NCI-H2227 treated with DMSO at 0.1 percent for 48 hours (cell line): ENCODE results near the gene MAPRE2.

ENCODE experiments used
- DNase-seq: peaks from one replicate; lab custom pipeline; 2025; lab: John Stamatoyannopoulos, UW

The MAPRE2 gene

DNA sequence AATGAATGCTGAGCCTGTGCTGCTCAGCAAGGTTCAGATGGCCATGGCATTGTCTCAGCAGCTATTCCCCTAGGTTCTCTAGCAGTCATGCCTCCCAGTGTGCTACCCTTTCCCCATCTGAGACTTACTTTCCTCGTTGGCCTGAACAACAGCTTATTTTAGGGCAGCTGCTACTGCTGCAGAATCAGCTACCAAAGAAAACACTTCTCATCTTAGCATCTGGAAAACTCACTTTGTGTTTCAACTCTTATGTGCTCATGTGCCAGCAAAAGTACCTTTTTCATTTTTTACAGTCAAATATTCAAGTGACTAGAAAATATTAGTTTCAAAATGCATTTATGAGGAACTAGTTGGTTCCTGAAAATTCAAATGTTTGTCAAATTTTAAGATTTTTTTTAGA is 139.2 kb downstream of the MAPRE2 start:
- no peak for DNase-seq

DNA sequence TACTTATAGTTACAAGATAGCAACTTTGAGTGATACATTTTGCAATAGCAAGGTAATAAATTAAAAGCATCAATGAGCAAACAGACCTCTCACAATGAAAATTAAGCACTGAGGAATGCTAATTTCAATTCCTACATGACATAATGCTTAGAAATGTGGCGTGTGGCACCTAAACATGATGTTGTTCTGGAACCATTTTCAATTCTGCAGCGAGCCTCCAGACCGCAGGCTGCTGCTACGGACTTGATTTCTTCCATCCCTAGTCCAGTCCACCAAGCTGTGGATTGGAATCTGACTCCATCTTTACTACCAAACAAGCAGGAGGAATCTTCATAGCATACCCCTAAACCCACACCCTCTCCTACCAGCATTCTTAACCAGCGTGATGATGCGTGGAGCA is 140.9 kb downstream of the MAPRE2 start:
- DNase-seq = no peak

DNA sequence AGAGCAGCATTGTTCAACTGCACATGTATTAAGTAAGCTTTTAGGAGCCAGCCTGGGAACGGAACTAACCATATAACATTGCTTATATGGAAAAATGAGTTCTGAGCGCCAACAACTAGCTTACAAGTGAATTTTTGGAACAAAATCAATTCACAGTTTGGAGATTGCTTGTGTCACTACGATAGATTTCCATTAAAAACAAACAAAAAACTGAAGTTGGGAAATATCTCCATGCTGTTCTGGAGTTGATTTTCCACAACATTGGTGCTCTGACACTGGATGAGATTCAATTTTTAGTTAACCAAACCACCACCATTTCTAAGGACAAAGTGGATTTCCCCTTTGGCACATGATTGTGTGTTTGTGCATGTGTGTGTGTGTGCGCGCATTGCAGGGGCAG is 142.7 kb downstream of the MAPRE2 start:
- DNase-seq = no peak

DNA sequence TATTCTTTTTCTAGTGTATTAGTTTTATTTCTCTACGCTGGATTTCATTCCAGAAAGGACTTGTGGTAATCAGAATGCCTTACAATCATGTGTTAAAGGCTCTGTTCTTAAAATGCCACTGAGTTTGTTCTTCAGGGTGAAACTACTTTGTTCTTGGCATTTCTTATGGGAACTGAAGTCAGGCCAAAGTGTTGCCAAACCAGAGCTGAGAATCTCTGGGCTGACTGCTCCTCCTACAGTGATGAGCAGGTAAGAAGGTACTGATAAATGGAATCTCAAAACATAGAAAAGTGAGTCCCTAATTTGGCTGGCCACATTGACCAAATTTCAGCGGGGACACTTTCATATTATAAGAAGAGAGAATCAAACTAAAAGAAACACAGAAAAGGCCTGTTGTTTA is 144.6 kb downstream of the MAPRE2 start:
- DNase-seq = no peak

DNA sequence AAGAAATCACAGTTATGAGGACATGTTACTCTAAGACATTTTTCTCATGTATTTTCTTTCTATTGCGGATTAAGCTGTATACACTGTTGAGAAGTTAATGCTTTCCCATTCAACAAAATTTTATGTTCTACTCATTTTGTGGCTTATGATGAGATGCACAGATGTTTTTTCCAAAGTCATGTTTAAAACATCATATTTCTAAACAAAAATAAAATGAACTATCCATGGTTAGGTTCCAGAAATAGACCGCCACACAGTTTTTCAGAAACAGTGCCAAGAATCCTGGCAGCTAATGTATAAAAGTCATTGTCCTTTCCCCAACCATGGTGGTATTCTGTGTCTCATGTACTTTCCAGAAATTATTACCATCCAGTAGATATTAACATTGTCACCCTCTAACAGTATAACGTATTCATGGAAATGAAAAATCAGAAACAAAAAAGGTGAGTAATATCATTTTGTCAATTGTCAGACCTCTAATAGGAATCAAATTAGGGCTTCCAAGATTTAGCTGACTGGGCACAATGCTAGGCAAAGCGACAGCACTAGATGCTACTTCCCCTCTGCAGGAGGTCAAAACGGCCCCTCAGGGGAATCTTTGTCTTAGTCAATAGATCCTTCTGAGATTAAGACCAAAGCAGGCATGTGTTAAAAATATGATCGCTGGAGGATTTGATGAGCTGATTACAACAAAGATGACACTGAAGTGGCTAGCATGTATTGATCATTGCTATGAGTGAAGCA is 145.2 kb downstream of the MAPRE2 start:
- DNase-seq = no peak

DNA sequence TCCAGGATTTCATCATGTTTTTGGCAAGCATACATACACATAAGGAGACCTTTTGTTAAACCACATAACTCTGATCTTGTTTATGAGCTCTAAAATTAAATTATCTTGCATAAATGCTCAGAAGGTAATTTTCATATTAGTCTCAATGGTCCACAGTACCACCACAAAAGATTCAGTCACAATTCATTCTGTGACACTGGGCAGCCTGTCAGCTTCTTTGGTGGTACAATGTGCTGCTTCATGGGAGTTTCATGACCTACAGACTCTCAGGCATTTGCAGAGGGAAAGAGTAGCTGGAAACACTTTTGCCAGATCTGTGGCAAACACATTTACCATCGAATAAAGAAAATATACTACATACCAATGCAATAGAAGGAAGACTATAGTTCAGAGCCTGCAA is 148.3 kb downstream of the MAPRE2 start:
- no peak for DNase-seq

DNA sequence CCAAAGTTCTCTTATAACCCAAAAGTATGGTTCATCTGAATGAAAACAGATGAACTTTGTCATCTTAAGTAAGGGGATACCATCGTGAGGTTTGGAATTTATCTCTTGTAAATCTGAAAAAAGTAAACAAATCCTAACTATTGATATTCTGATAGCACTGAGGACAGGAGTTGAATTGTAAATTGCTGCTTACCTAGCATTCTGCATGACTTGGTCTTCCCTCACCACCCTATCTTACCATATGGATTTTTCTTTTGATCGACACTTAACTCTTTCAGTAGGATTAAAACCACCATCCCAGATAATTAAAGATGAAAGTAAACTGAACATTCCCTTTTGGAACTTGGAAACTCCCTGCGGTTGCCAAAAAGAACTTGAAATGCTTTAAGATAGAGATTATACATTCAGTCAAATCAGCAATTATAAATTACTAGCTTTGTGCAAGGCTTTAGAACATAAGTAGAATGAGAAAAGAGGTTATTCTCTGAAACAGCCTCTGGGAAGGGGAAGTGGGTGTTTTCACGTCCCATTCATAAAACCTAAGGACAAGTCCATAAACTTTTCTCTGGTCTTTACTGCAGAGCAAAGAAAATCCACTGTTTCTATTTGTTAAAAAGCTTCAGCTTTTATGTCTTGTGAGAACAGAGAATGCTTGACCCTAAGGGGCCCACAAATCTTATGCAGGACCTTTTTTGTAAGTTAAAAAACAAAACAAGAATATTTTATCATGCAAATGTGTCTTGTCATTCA is 149.9 kb downstream of the MAPRE2 start:
- DNase-seq = no peak

DNA sequence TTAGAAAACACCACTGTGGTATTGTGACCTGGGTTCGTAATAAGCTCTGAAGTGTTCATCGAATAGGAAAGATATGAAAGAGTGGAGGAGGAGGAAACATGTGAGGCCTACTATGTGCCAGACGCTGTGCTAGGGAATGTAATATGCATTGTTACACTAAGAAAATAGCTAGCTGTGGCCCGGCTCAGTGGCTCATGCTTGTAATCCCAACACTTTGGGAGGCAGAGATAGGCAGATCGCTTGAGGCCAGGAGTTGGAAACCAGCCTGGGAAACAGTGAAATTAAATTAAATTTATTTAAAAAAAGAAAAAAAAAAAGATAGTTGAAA is 150.4 kb downstream of the MAPRE2 start:
- DNase-seq = no peak

DNA sequence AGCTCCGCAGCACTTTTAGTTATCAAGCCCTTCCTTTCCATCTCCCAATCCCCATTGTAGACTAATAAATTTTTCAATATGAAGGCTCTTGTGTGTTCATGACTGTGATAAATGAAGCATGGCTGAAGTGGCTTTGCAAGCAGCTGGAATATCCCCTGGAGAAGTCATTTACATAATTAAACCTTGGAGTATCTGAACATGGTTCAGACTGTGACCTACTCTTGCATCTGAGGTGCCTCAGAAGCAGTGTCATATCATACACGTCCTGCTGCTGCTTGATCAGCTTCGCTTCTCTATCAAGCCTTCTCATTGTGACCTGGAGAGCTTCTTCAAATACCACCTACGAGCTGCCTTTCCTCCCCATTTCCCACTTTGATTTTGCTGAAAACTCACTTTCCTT is 151.2 kb downstream of the MAPRE2 start:
- DNase-seq = no peak
